GM12892 (cell line): Measurements from ENCODE around the gene PALS1.

Experiments used
- POLR2A ChIP-seq: IDR thresholded peaks from 2 replicates; pipeline ENCODE4 v1.6.1; 2011; ENCODE audit warnings: low read depth, low read length, control low read depth
- POLR2AphosphoS5 ChIP-seq: IDR thresholded peaks from 2 replicates; pipeline ENCODE4 v1.6.1; 2011; ENCODE audit warnings: low read depth, low read length, control low read depth

GRCh38 chr14:67221982-67222328 lies 19.3 kb upstream of the PALS1 start:
- no peak for TF ChIP-seq POLR2A
- no peak for TF ChIP-seq POLR2AphosphoS5
